GM23248 (cell line): Measurements from ENCODE around the gene LTN1.

Source experiments
- EZH2 ChIP-seq: fragments of 200-600 bp; sonication (generic); IDR thresholded peaks from 2 replicates; pipeline ENCODE4 v1.6.1; 2018; ENCODE audit warnings: antibody characterized with exemption, mild to moderate bottlenecking; ENCODE audit not compliant: insufficient read depth, poor library complexity, severe bottlenecking
- EZH2phosphoT487 ChIP-seq: fragments of 200-600 bp; sonication (generic); IDR thresholded peaks from 2 replicates; pipeline ENCODE4 v1.6.1; 2018; ENCODE audit warnings: antibody characterized with exemption, moderate library complexity, mild to moderate bottlenecking, low read depth; ENCODE audit not compliant: insufficient read depth

DNA sequence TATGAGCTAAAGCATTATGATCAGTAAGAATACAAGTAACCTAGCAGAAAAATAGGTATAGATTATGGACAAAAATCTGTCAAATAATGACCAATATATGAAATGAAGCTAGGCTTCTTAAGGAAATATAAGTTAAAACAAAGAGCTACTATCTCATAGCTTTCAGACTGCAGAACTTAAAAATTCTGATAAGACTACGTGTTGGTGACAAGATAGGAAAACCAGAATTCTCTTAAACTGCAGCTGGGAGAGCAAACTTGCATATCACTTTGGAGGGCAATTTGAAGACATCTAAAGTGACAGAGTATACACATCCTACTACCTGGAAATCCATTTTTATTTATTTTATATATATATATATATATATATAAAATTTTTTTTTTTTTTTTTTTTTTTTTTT, 65.5 kb downstream of the LTN1 start:
- TF ChIP-seq EZH2 (no peak), EZH2phosphoT487 (no peak)
